ENCODE measurements around the gene C1QB. TPM values are rescaled to one million over a fixed set of nuclear protein-coding genes. Genes with fewer than 3 reads are reported as not detected.

The C1QB gene
- total RNA-seq, 2 experiments from 2014 or later: not detected

DNA sequence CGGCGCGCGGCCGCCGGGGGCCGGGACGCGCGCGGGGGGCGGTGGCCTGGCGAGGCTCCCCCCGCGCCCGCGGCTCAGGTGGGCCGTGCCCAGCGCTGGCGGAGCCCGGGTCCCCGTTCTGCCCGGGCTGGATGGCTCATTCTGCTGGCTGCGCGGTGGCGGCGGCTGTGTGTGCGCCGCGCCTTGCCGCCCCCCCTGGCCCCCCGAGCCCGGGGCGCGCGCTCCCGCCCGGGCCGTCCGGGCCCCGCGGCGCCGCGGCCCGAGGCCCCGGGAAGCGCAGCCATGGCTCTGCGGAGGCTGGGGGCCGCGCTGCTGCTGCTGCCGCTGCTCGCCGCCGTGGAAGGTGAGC lies 57.6 kb downstream of the C1QB start, which contains the start of gene EPHB2:
TSS of gene EPHB2 (plus strand) at position 139 of the 349 bp plus-strand sequence. CDS start at position 283, 144 bp downstream.
- no peaks in the 10 kb centered on the region for H3K9me3 Mint-ChIP-seq
- intact Hi-C loops (cut with DNase I, micrococcal nuclease): no loop called here
- DNase-seq (peak in 2 of 14 experiments; percentile 31 to 45), ATAC-seq (ENCODE audit: poor library complexity) (peak; percentile 57)
- TF ChIP-seq, protein P1, sequence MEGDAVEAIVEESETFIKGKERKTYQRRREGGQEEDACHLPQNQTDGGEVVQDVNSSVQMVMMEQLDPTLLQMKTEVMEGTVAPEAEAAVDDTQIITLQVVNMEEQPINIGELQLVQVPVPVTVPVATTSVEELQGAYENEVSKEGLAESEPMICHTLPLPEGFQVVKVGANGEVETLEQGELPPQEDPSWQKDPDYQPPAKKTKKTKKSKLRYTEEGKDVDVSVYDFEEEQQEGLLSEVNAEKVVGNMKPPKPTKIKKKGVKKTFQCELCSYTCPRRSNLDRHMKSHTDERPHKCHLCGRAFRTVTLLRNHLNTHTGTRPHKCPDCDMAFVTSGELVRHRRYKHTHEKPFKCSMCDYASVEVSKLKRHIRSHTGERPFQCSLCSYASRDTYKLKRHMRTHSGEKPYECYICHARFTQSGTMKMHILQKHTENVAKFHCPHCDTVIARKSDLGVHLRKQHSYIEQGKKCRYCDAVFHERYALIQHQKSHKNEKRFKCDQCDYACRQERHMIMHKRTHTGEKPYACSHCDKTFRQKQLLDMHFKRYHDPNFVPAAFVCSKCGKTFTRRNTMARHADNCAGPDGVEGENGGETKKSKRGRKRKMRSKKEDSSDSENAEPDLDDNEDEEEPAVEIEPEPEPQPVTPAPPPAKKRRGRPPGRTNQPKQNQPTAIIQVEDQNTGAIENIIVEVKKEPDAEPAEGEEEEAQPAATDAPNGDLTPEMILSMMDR (IDR thresholded peaks at IDR 0.05): no peak
- Histone ChIP-seq H3K27me3 (ENCODE audit: control insufficient read depth in 1 of 2, insufficient read depth in 2 of 2, low read length in 2 of 2) (peaks cover 35 to 55% of the 10 kb centered on the region in 2 experiments), H3K9me3 (ENCODE audit: control insufficient read depth in 1 of 2, insufficient read depth in 1 of 2, low read length in 2 of 2) (peaks cover 0 to 5% of the 10 kb centered on the region in 2 experiments), H3K4me1 (ENCODE audit: insufficient read depth, low read length) (peaks cover 16% of the 10 kb centered on the region), H3K27ac (ENCODE audit: low read depth in 1 of 2, low read length in 2 of 2) (no peak within 1 kb of the TSS), H3K4me3 (ENCODE audit: low read length) (no peak within 1 kb of the TSS), H3K36me3 (ENCODE audit: insufficient read depth, low read length) (no peaks in the 10 kb centered on the region)
- H3K27me3 Mint-ChIP-seq: peaks cover 79% of the 10 kb centered on the region
- peak within 1 kb of the TSS; percentile 68 for H3K4me3 Mint-ChIP-seq
- H3K4me1 Mint-ChIP-seq (ENCODE audit: low read depth): no peaks in the 10 kb centered on the region
- H3K27ac Mint-ChIP-seq: no peak within 1 kb of the TSS
- POLR2A ChIA-PET: no interaction called here
- CTCF ChIA-PET: no interaction called here
- H3K36me3 Mint-ChIP-seq (ENCODE audit: low read depth): no peaks in the 10 kb centered on the region

DNA sequence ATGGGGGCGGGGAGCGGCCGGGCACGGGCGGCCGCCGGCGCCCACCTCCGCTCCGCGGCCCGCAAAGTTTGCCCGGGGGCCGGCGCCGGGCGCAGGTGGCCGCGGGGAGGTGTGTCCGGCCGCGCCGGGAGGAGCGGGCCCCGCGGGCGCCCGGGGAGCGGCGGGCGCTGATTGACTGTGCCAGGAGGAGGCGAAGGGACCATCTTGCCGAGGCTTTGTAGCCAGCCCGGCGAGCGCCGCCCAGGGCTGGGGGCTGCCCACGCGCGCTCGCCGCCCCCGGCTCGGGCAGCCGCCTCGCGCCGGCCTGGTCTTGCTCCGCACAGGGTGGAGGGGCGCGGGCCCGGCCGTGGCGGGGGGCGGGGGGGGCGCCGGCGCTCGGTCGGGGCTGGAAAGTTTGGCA lies 58.0 kb downstream of the C1QB start:
- Mint-ChIP-seq H3K4me1 (ENCODE audit: low read depth) (no peaks in the 10 kb centered on the region), H3K27me3 (peaks cover 79% of the 10 kb centered on the region), H3K27ac (no peak overlapping the region), H3K9me3 (no peaks in the 10 kb centered on the region), H3K36me3 (ENCODE audit: low read depth) (no peaks in the 10 kb centered on the region), H3K4me3 (no peak overlapping the region)
- no peak for DNase-seq
- H3K4me1 ChIP-seq (ENCODE audit: insufficient read depth, low read length): peaks cover 16% of the 10 kb centered on the region
- ChIA-PET CTCF (no interaction called here), POLR2A (no interaction called here)
- H3K36me3 ChIP-seq (ENCODE audit: insufficient read depth, low read length): no peaks in the 10 kb centered on the region
- H3K4me3 ChIP-seq (ENCODE audit: low read length): no peak overlapping the region
- H3K9me3 ChIP-seq (ENCODE audit: control insufficient read depth in 1 of 2, insufficient read depth in 1 of 2, low read length in 2 of 2): peaks cover 0 to 5% of the 10 kb centered on the region in 2 experiments
- no peak overlapping the region for H3K27ac ChIP-seq (ENCODE audit: low read depth in 1 of 2, low read length in 2 of 2)
- H3K27me3 ChIP-seq (ENCODE audit: control insufficient read depth in 1 of 2, insufficient read depth in 2 of 2, low read length in 2 of 2): peaks cover 35 to 55% of the 10 kb centered on the region in 2 experiments
- intact Hi-C loops (cut with DNase I, micrococcal nuclease): no loop called here
- ATAC-seq (ENCODE audit: poor library complexity): no peak
- TF ChIP-seq, protein P1 (IDR thresholded peaks at IDR 0.05): no peak

Small RNA genes lying within 50 kb of the gene (microRNA-seq; reads per million reads assigned to microRNA genes)
- not detected for gene MIR6127 (ENCODE audit: borderline microRNAs expressed, borderline replicate concordance)

Other genes starting within 250 kb of the C1QB start
- gene ZBTB40, start 201.4 kb upstream of the C1QB start, total RNA-seq: 10 to 100 TPM; 28.4 to 30.6 TPM
- not detected for gene EPHA8, start 89.7 kb upstream of the C1QB start, total RNA-seq
- gene C1QA, start 16.6 kb upstream of the C1QB start, total RNA-seq: not detected
- gene C1QC, start 9.6 kb upstream of the C1QB start, total RNA-seq: not detected
- under 1 TPM in 1 of 2 experiments, not detected in 1; 0.08 TPM for gene EPHB2, start 57.6 kb downstream of the C1QB start, total RNA-seq